Keratinocyte (primary cell): ENCODE results near the gene UVSSA. TPM values are rescaled to one million over a fixed set of nuclear protein-coding genes. Genes with fewer than 3 reads are reported as not detected.

Experiments
- DNase-seq: peaks from one replicate; pipeline ENCODE4 v3.0.0-alpha.2; 2011; ENCODE audit warnings: low read depth, missing footprints, low spot score
- FAIRE-seq: peaks from 2 replicates; lab custom pipeline; 2011; peaks lifted over from hg19 to GRCh38; lab: Jason Lieb, UNC
- H2AFZ ChIP-seq: 2 replicates; pipeline ENCODE4 v1.6.0; 2012; ENCODE audit warnings: low read length, control low read depth, inconsistent platforms; ENCODE audit not compliant: control insufficient read depth
- H3K27ac ChIP-seq: 2 replicates; pipeline ENCODE4 v1.5.1; 2011; ENCODE audit warnings: low read length; ENCODE audit not compliant: control insufficient read depth, insufficient read depth
- H3K27me3 ChIP-seq: 3 replicates; pipeline ENCODE4 v1.6.0; 2011; ENCODE audit warnings: low read length; ENCODE audit not compliant: control insufficient read depth, insufficient read depth; ENCODE audit errors: extremely low read depth
- H3K36me3 ChIP-seq, 2 experiments: 2 replicates in 1 of 2; 3 replicates in 1 of 2; pipeline ENCODE4 v1.5.1; 2011; ENCODE audit warnings: low read length in 2 of 2, mild to moderate bottlenecking in 1 of 2; ENCODE audit not compliant: control insufficient read depth in 2 of 2, insufficient read depth in 2 of 2; ENCODE audit errors: extremely low read depth in 1 of 2
- H3K4me1 ChIP-seq: 3 replicates; pipeline ENCODE4 v1.5.1; 2011; ENCODE audit warnings: low read length; ENCODE audit not compliant: control insufficient read depth, insufficient read depth; ENCODE audit errors: extremely low read depth
- H3K4me2 ChIP-seq: 3 replicates; pipeline ENCODE4 v1.6.0; 2011; ENCODE audit warnings: low read depth, low read length; ENCODE audit not compliant: control insufficient read depth, insufficient read depth; ENCODE audit errors: extremely low read depth
- H3K4me3 ChIP-seq, 3 experiments: fragments of 200-600 bp in 1 of 3; sonication (generic) in 1 of 3; 2 replicates in 2 of 3; 3 replicates in 1 of 3; pipeline ENCODE4 v1.5.1; 2011 to 2016; ENCODE audit warnings: low read length in 3 of 3, mild to moderate bottlenecking in 3 of 3, control low read depth in 2 of 3, inconsistent platforms in 1 of 3, low read depth in 1 of 3, mixed read lengths in 1 of 3, mixed run types in 1 of 3, moderate library complexity in 1 of 3; ENCODE audit not compliant: control insufficient read depth in 2 of 3, insufficient read depth in 2 of 3; ENCODE audit errors: extremely low read depth in 1 of 3
- H3K79me2 ChIP-seq: 2 replicates; pipeline ENCODE4 v1.6.0; 2012; ENCODE audit warnings: low read length; ENCODE audit not compliant: control insufficient read depth, insufficient read depth
- H3K9ac ChIP-seq: 3 replicates; pipeline ENCODE4 v1.6.0; 2011; ENCODE audit warnings: low read length; ENCODE audit not compliant: control insufficient read depth, insufficient read depth; ENCODE audit errors: extremely low read depth
- H3K9me1 ChIP-seq: 3 replicates; pipeline ENCODE4 v1.6.0; 2011; ENCODE audit warnings: low read length; ENCODE audit not compliant: control insufficient read depth, insufficient read depth; ENCODE audit errors: extremely low read depth
- H3K9me3 ChIP-seq: 2 replicates; pipeline ENCODE4 v1.5.1; 2012; ENCODE audit warnings: low read depth, low read length; ENCODE audit not compliant: control insufficient read depth
- H4K20me1 ChIP-seq: 3 replicates; pipeline ENCODE4 v1.6.0; 2011; ENCODE audit warnings: low read length; ENCODE audit not compliant: control insufficient read depth, insufficient read depth; ENCODE audit errors: extremely low read depth
- EZH2 ChIP-seq: IDR thresholded peaks from one replicate; pipeline ENCODE4 v1.6.1; 2012; ENCODE audit warnings: inconsistent platforms, mild to moderate bottlenecking, low read length, moderate library complexity
- dilution Hi-C: fragments of 300-500 bp; cut with MboI; formaldehyde crosslinking; loops from one replicate; pipeline ENCODE4 v1.7.0; 2020; ENCODE audit warnings: low sequenced_read_pairs; ENCODE audit not compliant: extremely low pct_ligation_motif_present
- polyA plus RNA-seq, 5 experiments: library from polyadenylated mRNA; depleted of rRNA in 3 of 5; stranded (reverse) in 3 of 5; stranded (forward) in 1 of 5; unstranded in 1 of 5; fragments of >200 nt; gene quantifications; 1 replicate in 1 of 5; 2 replicates in 3 of 5; 3 replicates in 1 of 5; pipeline versions ENCODE4 v1.2.1 to v1.2.3, GENCODE V29; 2011 to 2012; ENCODE audit warnings: missing spikeins in 2 of 5, low read depth in 1 of 5, low replicate concordance in 1 of 5
- TF ChIP-seq, protein P1 (sequence below), 3 experiments: IDR thresholded peaks in 1 of 3; conservative IDR thresholded peaks in 1 of 3; optimal IDR thresholded peaks in 1 of 3; 2 replicates in 2 of 3; 3 replicates in 1 of 3; pipeline versions ENCODE3 to v1.5.1; 2011; ENCODE audit warnings: low read length in 3 of 3, mild to moderate bottlenecking in 3 of 3, moderate library complexity in 2 of 3, control low read depth in 1 of 3, inconsistent platforms in 1 of 3; ENCODE audit not compliant: insufficient read depth in 2 of 3; ENCODE audit errors: extremely low read depth in 1 of 3

UVSSA gene
- polyA plus RNA-seq, 1 donor (not counting 4 experiments of a cell fraction or from before 2014, with no cell fraction given), result 4.7 TPM

DNA sequence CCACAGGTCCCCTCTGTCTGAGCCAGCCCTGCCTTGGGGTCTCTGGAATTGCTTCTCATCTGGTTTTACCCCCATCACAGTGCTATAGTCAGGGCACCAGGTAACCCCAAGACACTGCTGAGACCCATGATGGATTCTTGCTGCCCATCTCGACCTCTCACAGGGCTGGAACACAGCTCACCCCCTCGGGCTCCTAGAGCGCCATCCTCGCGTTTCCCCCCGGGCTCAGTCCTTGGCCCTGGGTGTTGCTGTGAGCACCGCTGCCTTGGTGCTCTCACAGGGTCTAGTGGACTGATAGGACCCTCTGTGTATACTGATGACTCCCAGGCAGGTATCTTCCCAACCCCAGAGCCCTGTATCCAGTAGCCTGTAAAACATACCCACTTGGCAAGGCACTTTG, 48.5 kb upstream of the UVSSA start:
- FAIRE-seq (no peak), DNase-seq (no peak)
- no peak overlapping the region for H3K9ac ChIP-seq
- dilution Hi-C loops, result no loop called here
- no peak overlapping the region for H3K27ac ChIP-seq
- H3K4me1 ChIP-seq, result peaks cover 34% of the 10 kb centered on the region
- no peaks in the 10 kb centered on the region for H3K27me3 ChIP-seq
- no peak overlapping the region for H3K4me3 ChIP-seq
- H4K20me1 ChIP-seq, result peaks cover 8% of the 10 kb centered on the region
- peaks cover 24 to 38% of the 10 kb centered on the region in 2 experiments for H3K36me3 ChIP-seq
- H3K79me2 ChIP-seq, result peaks cover 92% of the 10 kb centered on the region
- no peak overlapping the region for H3K4me2 ChIP-seq
- H3K9me1 ChIP-seq, result no peaks in the 10 kb centered on the region
- H3K9me3 ChIP-seq, result no peaks in the 10 kb centered on the region
- no peak overlapping the region for H2AFZ ChIP-seq
- no peak for TF ChIP-seq EZH2
- TF ChIP-seq, protein P1, sequence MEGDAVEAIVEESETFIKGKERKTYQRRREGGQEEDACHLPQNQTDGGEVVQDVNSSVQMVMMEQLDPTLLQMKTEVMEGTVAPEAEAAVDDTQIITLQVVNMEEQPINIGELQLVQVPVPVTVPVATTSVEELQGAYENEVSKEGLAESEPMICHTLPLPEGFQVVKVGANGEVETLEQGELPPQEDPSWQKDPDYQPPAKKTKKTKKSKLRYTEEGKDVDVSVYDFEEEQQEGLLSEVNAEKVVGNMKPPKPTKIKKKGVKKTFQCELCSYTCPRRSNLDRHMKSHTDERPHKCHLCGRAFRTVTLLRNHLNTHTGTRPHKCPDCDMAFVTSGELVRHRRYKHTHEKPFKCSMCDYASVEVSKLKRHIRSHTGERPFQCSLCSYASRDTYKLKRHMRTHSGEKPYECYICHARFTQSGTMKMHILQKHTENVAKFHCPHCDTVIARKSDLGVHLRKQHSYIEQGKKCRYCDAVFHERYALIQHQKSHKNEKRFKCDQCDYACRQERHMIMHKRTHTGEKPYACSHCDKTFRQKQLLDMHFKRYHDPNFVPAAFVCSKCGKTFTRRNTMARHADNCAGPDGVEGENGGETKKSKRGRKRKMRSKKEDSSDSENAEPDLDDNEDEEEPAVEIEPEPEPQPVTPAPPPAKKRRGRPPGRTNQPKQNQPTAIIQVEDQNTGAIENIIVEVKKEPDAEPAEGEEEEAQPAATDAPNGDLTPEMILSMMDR (optimal IDR thresholded peaks at IDR 0.05 in 1 of 3, IDR thresholded peaks at IDR 0.05 in 1 of 3, conservative IDR thresholded peaks at IDR 0.05 in 1 of 3; ENCODE audit: extremely low read depth in 1 of 3, insufficient read depth in 2 of 3, low read length in 3 of 3), result no peak

DNA sequence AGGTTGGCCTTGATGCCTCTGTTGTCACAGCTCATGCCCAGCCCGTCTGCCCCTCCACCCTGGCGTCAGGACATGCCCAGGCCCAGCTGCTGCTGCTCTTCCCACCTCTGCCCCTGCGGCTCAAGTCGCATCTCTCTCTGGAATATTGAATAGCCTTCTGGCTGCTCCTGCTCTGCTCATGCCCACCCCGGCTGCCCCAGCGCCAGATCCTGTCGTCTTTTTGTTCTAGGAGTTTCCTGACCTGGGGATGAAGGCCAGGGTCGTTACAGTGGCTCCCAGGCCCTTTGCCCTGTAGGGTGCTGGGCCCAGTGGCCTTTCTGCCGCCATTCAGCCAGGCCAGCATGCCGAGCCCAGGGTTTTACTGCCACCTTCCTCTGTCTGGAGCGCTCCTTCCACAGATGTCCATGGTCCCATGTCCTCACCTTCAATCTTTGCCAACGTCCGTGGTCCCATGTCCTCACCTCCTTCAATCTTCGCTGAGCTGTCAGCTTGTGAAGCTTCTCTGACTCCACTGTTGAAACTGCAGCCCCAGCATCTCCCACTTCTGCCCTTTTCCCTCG, 47.6 kb upstream of the UVSSA start:
- no peak overlapping the region for H3K27ac ChIP-seq
- FAIRE-seq, result no peak
- peaks cover 34% of the 10 kb centered on the region for H3K4me1 ChIP-seq
- TF ChIP-seq, protein P1 (optimal IDR thresholded peaks at IDR 0.05 in 1 of 3, IDR thresholded peaks at IDR 0.05 in 1 of 3, conservative IDR thresholded peaks at IDR 0.05 in 1 of 3; ENCODE audit: extremely low read depth in 1 of 3, insufficient read depth in 2 of 3, low read length in 3 of 3), result no peak
- H4K20me1 ChIP-seq, result peaks cover 6% of the 10 kb centered on the region
- H3K9me3 ChIP-seq, result no peaks in the 10 kb centered on the region
- DNase-seq, result no peak
- no peaks in the 10 kb centered on the region for H3K9me1 ChIP-seq
- dilution Hi-C loops, result no loop called here
- no peaks in the 10 kb centered on the region for H3K27me3 ChIP-seq
- peaks cover 26 to 32% of the 10 kb centered on the region in 2 experiments for H3K36me3 ChIP-seq
- H3K9ac ChIP-seq, result no peak overlapping the region
- no peak overlapping the region for H3K4me3 ChIP-seq
- H3K79me2 ChIP-seq, result peaks cover 90% of the 10 kb centered on the region
- no peak overlapping the region for H3K4me2 ChIP-seq
- no peak overlapping the region for H2AFZ ChIP-seq
